Mesendoderm (in vitro differentiated cells): ENCODE results near the gene MTERF4.

Experiments used
- DNase-seq: peaks from one replicate; pipeline ENCODE4 v3.0.0; 2013
- H2AK5ac ChIP-seq: 2 replicates; pipeline ENCODE4 v1.6.1; 2013; ENCODE audit warnings: low read length, inconsistent platforms
- H2BK120ac ChIP-seq: 2 replicates; pipeline ENCODE4 v1.6.1; 2013; ENCODE audit warnings: low read depth, mild to moderate bottlenecking, low read length, moderate library complexity, mixed read lengths
- H2BK15ac ChIP-seq: replicated peaks from 2 replicates; pipeline ENCODE4 v1.6.1; 2013; ENCODE audit warnings: low read depth, mild to moderate bottlenecking, moderate library complexity
- H2BK5ac ChIP-seq: 2 replicates; pipeline ENCODE4 v1.6.1; 2013; ENCODE audit warnings: low read length, inconsistent platforms
- H3K18ac ChIP-seq: 2 replicates; pipeline ENCODE4 v1.6.1; 2013; ENCODE audit warnings: mild to moderate bottlenecking, low read length, mixed read lengths
- H3K23ac ChIP-seq: one replicate; pipeline ENCODE4 v1.6.1; 2013; ENCODE audit warnings: low read length
- H3K27ac ChIP-seq: 2 replicates; pipeline ENCODE4 v1.5.1; 2013; ENCODE audit warnings: low read depth, mild to moderate bottlenecking, inconsistent platforms, low read length, moderate library complexity
- H3K27me3 ChIP-seq: 2 replicates; pipeline ENCODE4 v1.6.1; 2013; ENCODE audit warnings: low read length, control low read depth, mild to moderate bottlenecking, inconsistent platforms; ENCODE audit not compliant: insufficient read depth, poor library complexity
- H3K36me3 ChIP-seq: 2 replicates; pipeline ENCODE4 v1.6.1; 2013; ENCODE audit warnings: low read length, inconsistent platforms; ENCODE audit not compliant: control insufficient read depth, insufficient read depth
- H3K4ac ChIP-seq: one replicate; pipeline ENCODE4 v1.6.1; 2013; ENCODE audit warnings: low read depth, mild to moderate bottlenecking, low read length, moderate library complexity
- H3K4me1 ChIP-seq: 2 replicates; pipeline ENCODE4 v1.6.1; 2013; ENCODE audit warnings: low read depth, low read length, inconsistent platforms; ENCODE audit not compliant: control insufficient read depth
- H3K4me2 ChIP-seq: 2 replicates; pipeline ENCODE4 v1.6.1; 2013; ENCODE audit warnings: low read length
- H3K4me3 ChIP-seq: 2 replicates; pipeline ENCODE4 v1.5.1; 2013; ENCODE audit warnings: mild to moderate bottlenecking, low read length
- H3K56ac ChIP-seq: one replicate; pipeline ENCODE4 v1.6.1; 2013; ENCODE audit warnings: low read length
- H3K79me1 ChIP-seq: 2 replicates; pipeline ENCODE4 v1.6.1; 2013; ENCODE audit warnings: low read length, inconsistent platforms
- H3K79me2 ChIP-seq: 2 replicates; pipeline ENCODE4 v1.6.1; 2013; ENCODE audit warnings: mild to moderate bottlenecking, low read length; ENCODE audit not compliant: control insufficient read depth, insufficient read depth
- H3K9ac ChIP-seq: 2 replicates; pipeline ENCODE4 v1.6.1; 2013; ENCODE audit warnings: low read length, inconsistent platforms
- H4K5ac ChIP-seq: one replicate; pipeline ENCODE4 v1.6.1; 2013; ENCODE audit warnings: low read length
- H4K8ac ChIP-seq: one replicate; pipeline ENCODE4 v1.6.1; 2013; ENCODE audit warnings: low read depth, mild to moderate bottlenecking, control low read depth, low read length, moderate library complexity
- WGBS: extraction: QIAGEN DNeasy Blood & Tissue Kit; methylation state at CpG from one replicate; pipeline ENCODE4 v1.1.7; 2013; ENCODE audit warnings: low lambda C conversion rate, missing lambda C conversion rate; ENCODE audit not compliant: insufficient coverage; ENCODE audit errors: extremely low coverage; 5-methylcytosine and 5-hydroxymethylcytosine counted together

MTERF4 gene

DNA sequence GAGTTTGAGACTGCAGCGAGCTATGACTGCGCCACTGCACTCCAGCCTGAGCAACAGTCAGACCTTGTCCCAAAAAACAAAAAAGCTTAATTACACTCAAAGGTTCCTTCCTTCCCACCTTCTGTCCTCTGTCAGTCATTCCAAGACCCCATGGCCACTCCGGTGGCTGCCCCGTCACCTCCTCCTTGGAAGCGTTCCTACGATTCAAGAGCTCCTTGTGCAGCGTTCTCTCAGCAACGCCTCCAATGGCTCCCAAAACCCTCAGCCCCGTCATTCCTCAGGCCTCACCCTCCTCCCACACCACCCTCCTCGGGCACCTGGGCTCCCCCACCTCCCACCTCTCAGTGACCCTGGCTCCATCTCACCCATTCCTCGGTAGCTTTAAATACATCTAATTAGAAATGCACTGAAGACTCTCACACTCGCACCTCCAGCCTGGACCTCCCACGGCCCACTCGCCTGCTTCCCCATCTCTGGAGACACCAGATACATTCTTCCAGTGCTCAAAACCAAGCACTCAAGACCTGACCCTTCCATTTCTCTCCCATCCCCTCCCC, 39.2 kb upstream of the MTERF4 start:
- Histone ChIP-seq H3K9ac (no peak overlapping the region), H2BK120ac (no peak overlapping the region)
- WGBS, result no CpG with 5 or more reads among the region's 14 CpGs

GRCh38 chr2:241140445-241140840, 38.4 kb upstream of the MTERF4 start:
- Histone ChIP-seq H2AK5ac (no peak overlapping the region), H3K4me3 (no peak overlapping the region), H3K27ac (no peak overlapping the region), H3K56ac (no peak overlapping the region), H3K36me3 (peaks cover 1% of the 10 kb centered on the region), H2BK120ac (no peak overlapping the region), H3K18ac (no peak overlapping the region), H4K5ac (no peak overlapping the region), H3K79me2 (no peaks in the 10 kb centered on the region), H3K27me3 (no peaks in the 10 kb centered on the region), H3K9ac (no peak overlapping the region), H2BK5ac (no peak overlapping the region), H3K4me2 (no peak overlapping the region), H3K4ac (no peak overlapping the region), H2BK15ac (no peak overlapping the region), H3K23ac (no peak overlapping the region), H3K79me1 (peaks cover 5% of the 10 kb centered on the region), H3K4me1 (no peaks in the 10 kb centered on the region), H4K8ac (no peak overlapping the region)
- DNase-seq, result no peak
- WGBS, result no CpG with 5 or more reads among the region's 10 CpGs

More for the DNA sequence above, 39.2 kb upstream of the MTERF4 start:
- Histone ChIP-seq H3K56ac (no peak overlapping the region), H3K23ac (no peak overlapping the region), H2AK5ac (no peak overlapping the region), H3K79me1 (peaks cover 5% of the 10 kb centered on the region), H3K4ac (no peak overlapping the region), H2BK15ac (no peak overlapping the region), H3K4me3 (no peak overlapping the region), H3K27ac (no peak overlapping the region), H3K79me2 (no peaks in the 10 kb centered on the region), H2BK5ac (no peak overlapping the region), H3K27me3 (no peaks in the 10 kb centered on the region), H4K5ac (no peak overlapping the region), H3K4me2 (no peak overlapping the region), H3K36me3 (no peaks in the 10 kb centered on the region), H4K8ac (no peak overlapping the region), H3K4me1 (no peaks in the 10 kb centered on the region), H3K18ac (no peak overlapping the region)
- no peak for DNase-seq

- H2BK15ac ChIP-seq, result no peak overlapping the region
- no peaks in the 10 kb centered on the region for H3K79me2 ChIP-seq
- no peak overlapping the region for H3K27ac ChIP-seq
- no peak overlapping the region for H4K8ac ChIP-seq
- H3K56ac ChIP-seq, result no peak overlapping the region
- H3K18ac ChIP-seq, result no peak overlapping the region
- H2AK5ac ChIP-seq, result no peak overlapping the region
- no CpG with 5 or more reads among the region's 24 CpGs for WGBS
- H2BK120ac ChIP-seq, result no peak overlapping the region
- H2BK5ac ChIP-seq, result no peak overlapping the region
- H3K36me3 ChIP-seq, result peaks cover 3% of the 10 kb centered on the region
- H3K4me2 ChIP-seq, result no peak overlapping the region
- H4K5ac ChIP-seq, result no peak overlapping the region
- no peak for DNase-seq
- no peaks in the 10 kb centered on the region for H3K27me3 ChIP-seq
- no peak overlapping the region for H3K4ac ChIP-seq
- no peak overlapping the region for H3K23ac ChIP-seq
- H3K9ac ChIP-seq, result no peak overlapping the region
- H3K4me3 ChIP-seq, result no peak overlapping the region
- H3K4me1 ChIP-seq, result no peaks in the 10 kb centered on the region
- H3K79me1 ChIP-seq, result peaks cover 5% of the 10 kb centered on the region
These were observed 37.7 kb upstream of the MTERF4 start for GRCh38 chr2:241139531-241140444.

DNA sequence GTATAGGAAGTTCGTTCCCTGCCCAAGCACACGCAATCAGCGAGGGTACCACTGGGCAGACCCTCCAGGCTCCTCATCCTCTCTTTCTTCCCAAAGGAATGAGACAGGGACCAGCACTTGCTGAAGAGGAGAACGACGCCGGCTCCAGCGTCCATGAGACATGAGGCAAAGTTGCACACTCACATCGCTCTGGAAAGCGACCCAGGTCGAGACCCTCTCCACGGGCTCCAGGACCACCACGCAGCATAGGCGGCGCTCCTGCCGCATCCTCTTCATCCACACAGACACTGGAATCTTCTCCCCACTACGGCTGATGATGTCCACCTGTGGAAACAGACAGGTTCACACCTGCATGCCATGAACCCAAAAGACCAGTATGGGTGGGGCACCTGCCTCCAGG, 36.4 kb upstream of the MTERF4 start:
- H3K36me3 ChIP-seq, result peaks cover 3% of the 10 kb centered on the region
- H3K9ac ChIP-seq, result no peak overlapping the region
- H3K27me3 ChIP-seq, result no peaks in the 10 kb centered on the region
- H4K8ac ChIP-seq, result no peak overlapping the region
- no peak overlapping the region for H2BK5ac ChIP-seq
- no peak overlapping the region for H3K18ac ChIP-seq
- H3K4me3 ChIP-seq, result no peak overlapping the region
- no peak overlapping the region for H2BK15ac ChIP-seq
- no peak overlapping the region for H2AK5ac ChIP-seq
- DNase-seq, result no peak
- no CpG with 5 or more reads among the region's 16 CpGs for WGBS
- no peak overlapping the region for H3K4me2 ChIP-seq
- no peak overlapping the region for H2BK120ac ChIP-seq
- no peak overlapping the region for H3K23ac ChIP-seq
- H3K4ac ChIP-seq, result no peak overlapping the region
- no peak overlapping the region for H4K5ac ChIP-seq
- no peaks in the 10 kb centered on the region for H3K4me1 ChIP-seq
- H3K79me2 ChIP-seq, result no peaks in the 10 kb centered on the region
- H3K27ac ChIP-seq, result no peak overlapping the region
- H3K56ac ChIP-seq, result no peak overlapping the region
- H3K79me1 ChIP-seq, result peaks cover 1% of the 10 kb centered on the region

GRCh38 chr2:241137276-241138190, 35.4 kb upstream of the MTERF4 start:
- H4K8ac ChIP-seq, result no peak overlapping the region
- no peak overlapping the region for H3K4ac ChIP-seq
- no peak overlapping the region for H3K18ac ChIP-seq
- H3K79me2 ChIP-seq, result no peaks in the 10 kb centered on the region
- no peak overlapping the region for H2BK120ac ChIP-seq
- peaks cover 3% of the 10 kb centered on the region for H3K36me3 ChIP-seq
- H2AK5ac ChIP-seq, result no peak overlapping the region
- no peak overlapping the region for H2BK5ac ChIP-seq
- H3K4me1 ChIP-seq, result no peaks in the 10 kb centered on the region
- no peak overlapping the region for H3K4me3 ChIP-seq
- H3K9ac ChIP-seq, result no peak overlapping the region
- DNase-seq, result no peak
- H3K23ac ChIP-seq, result no peak overlapping the region
- peaks cover 1% of the 10 kb centered on the region for H3K79me1 ChIP-seq
- no CpG with 5 or more reads among the region's 24 CpGs for WGBS
- no peak overlapping the region for H3K27ac ChIP-seq
- no peak overlapping the region for H3K4me2 ChIP-seq
- H4K5ac ChIP-seq, result no peak overlapping the region
- no peak overlapping the region for H2BK15ac ChIP-seq
- H3K56ac ChIP-seq, result no peak overlapping the region
- no peaks in the 10 kb centered on the region for H3K27me3 ChIP-seq
